Neural progenitor cell (in vitro differentiated cells): ENCODE results near the gene TNIK. TPM values are rescaled to one million over a fixed set of nuclear protein-coding genes. Genes with fewer than 3 reads are reported as not detected.

ENCODE experiments used
- DNase-seq: peaks from one replicate; pipeline ENCODE4 v3.0.0-alpha.2; 2016; ENCODE audit warnings: low spot score
- H2AFZ ChIP-seq: fragments of 200-600 bp; sonication (generic); replicated peaks from 2 replicates; pipeline ENCODE4 v1.6.1; 2016; ENCODE audit warnings: antibody characterized with exemption
- H3F3A ChIP-seq: fragments of 200-600 bp; sonication (generic); 2 replicates; pipeline ENCODE4 v1.6.1; 2016; ENCODE audit warnings: antibody characterized with exemption, low read depth
- H3K27ac ChIP-seq: fragments of 200-600 bp; sonication (generic); 2 replicates; pipeline ENCODE4 v1.5.1; 2016; ENCODE audit warnings: mild to moderate bottlenecking
- H3K27me3 ChIP-seq: fragments of 200-600 bp; sonication (generic); 2 replicates; pipeline ENCODE4 v1.6.1; 2016; ENCODE audit warnings: mild to moderate bottlenecking, moderate library complexity
- H3K36me3 ChIP-seq: fragments of 200-600 bp; sonication (generic); 2 replicates; pipeline ENCODE4 v1.5.1; 2016
- H3K4me1 ChIP-seq: fragments of 200-600 bp; sonication (generic); 2 replicates; pipeline ENCODE4 v1.6.1; 2016; ENCODE audit warnings: mixed run types
- H3K4me2 ChIP-seq: fragments of 200-600 bp; sonication (generic); 2 replicates; pipeline ENCODE4 v1.6.1; 2016
- H3K4me3 ChIP-seq: fragments of 200-600 bp; sonication (generic); 2 replicates; pipeline ENCODE4 v1.5.1; 2016
- H3K79me2 ChIP-seq: fragments of 200-600 bp; sonication (generic); 2 replicates; pipeline ENCODE4 v1.6.1; 2016; ENCODE audit warnings: low read depth
- H3K9ac ChIP-seq: fragments of 200-600 bp; sonication (generic); 2 replicates; pipeline ENCODE4 v1.6.1; 2016
- H3K9me3 ChIP-seq: fragments of 200-600 bp; sonication (generic); 2 replicates; pipeline ENCODE4 v1.5.1; 2016; ENCODE audit warnings: low read depth
- H4K20me1 ChIP-seq: fragments of 200-600 bp; sonication (generic); 2 replicates; pipeline ENCODE4 v1.6.1; 2016; ENCODE audit warnings: low read depth
- H3K27ac Mint-ChIP-seq: 3 replicates; pipeline ENCODE4 v1.8.0; 2021; ENCODE audit warnings: mixed read lengths
- H3K27me3 Mint-ChIP-seq: 2 replicates; pipeline ENCODE4 v1.8.0; 2022; ENCODE audit warnings: low read depth, mild to moderate bottlenecking, inconsistent platforms, moderate library complexity, mixed read lengths; ENCODE audit not compliant: insufficient read depth
- H3K36me3 Mint-ChIP-seq: 3 replicates; pipeline ENCODE4 v1.8.0; 2021; ENCODE audit warnings: mixed read lengths
- H3K4me1 Mint-ChIP-seq: 3 replicates; pipeline ENCODE4 v1.8.0; 2021; ENCODE audit warnings: mixed read lengths
- H3K4me3 Mint-ChIP-seq: 3 replicates; pipeline ENCODE4 v1.8.0; 2021; ENCODE audit warnings: mild to moderate bottlenecking, moderate library complexity, mixed read lengths
- H3K9me3 Mint-ChIP-seq: 3 replicates; pipeline ENCODE4 v1.8.0; 2020; ENCODE audit warnings: mixed read lengths
- EZH2 ChIP-seq: fragments of 200-600 bp; sonication (generic); IDR thresholded peaks from 2 replicates; pipeline ENCODE4 v1.6.1; 2017; ENCODE audit warnings: antibody characterized with exemption, mild to moderate bottlenecking, moderate library complexity
- EZH2phosphoT487 ChIP-seq: fragments of 200-600 bp; sonication (generic); IDR thresholded peaks from 2 replicates; pipeline ENCODE4 v1.6.1; 2017; ENCODE audit warnings: antibody characterized with exemption
- total RNA-seq: library from RNA; depleted of rRNA; stranded (reverse); fragments of >200 nt; gene quantifications from 2 replicates; pipeline ENCODE4 v1.2.3, GENCODE V29; 2015; ENCODE audit warnings: low replicate concordance
- TF ChIP-seq, protein P1 (sequence below): fragments of 200-600 bp; sonication (generic); IDR thresholded peaks from 2 replicates; pipeline ENCODE4 v1.5.1; 2017; ENCODE audit warnings: antibody characterized with exemption, mild to moderate bottlenecking

The TNIK gene
- total RNA-seq, 1 donor from 2014 or later = 3.0 TPM

GRCh38 chr3:171488479-171488878 lies 28.3 kb upstream of the TNIK start:
- TF ChIP-seq EZH2 = no peak
- no peak for TF ChIP-seq EZH2phosphoT487
- TF ChIP-seq, protein P1, sequence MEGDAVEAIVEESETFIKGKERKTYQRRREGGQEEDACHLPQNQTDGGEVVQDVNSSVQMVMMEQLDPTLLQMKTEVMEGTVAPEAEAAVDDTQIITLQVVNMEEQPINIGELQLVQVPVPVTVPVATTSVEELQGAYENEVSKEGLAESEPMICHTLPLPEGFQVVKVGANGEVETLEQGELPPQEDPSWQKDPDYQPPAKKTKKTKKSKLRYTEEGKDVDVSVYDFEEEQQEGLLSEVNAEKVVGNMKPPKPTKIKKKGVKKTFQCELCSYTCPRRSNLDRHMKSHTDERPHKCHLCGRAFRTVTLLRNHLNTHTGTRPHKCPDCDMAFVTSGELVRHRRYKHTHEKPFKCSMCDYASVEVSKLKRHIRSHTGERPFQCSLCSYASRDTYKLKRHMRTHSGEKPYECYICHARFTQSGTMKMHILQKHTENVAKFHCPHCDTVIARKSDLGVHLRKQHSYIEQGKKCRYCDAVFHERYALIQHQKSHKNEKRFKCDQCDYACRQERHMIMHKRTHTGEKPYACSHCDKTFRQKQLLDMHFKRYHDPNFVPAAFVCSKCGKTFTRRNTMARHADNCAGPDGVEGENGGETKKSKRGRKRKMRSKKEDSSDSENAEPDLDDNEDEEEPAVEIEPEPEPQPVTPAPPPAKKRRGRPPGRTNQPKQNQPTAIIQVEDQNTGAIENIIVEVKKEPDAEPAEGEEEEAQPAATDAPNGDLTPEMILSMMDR = no peak
- H2AFZ ChIP-seq = no peak overlapping the region
- Mint-ChIP-seq H3K27ac (no peak overlapping the region), H3K36me3 (no peaks in the 10 kb centered on the region), H3K4me1 (no peaks in the 10 kb centered on the region), H3K4me3 (no peak overlapping the region), H3K9me3 (no peaks in the 10 kb centered on the region), H3K27me3 (no peaks in the 10 kb centered on the region)
- no peak for DNase-seq
- no peaks in the 10 kb centered on the region for H3K4me1 ChIP-seq
- no peak overlapping the region for H3K27ac ChIP-seq
- H3K4me2 ChIP-seq = no peak overlapping the region
- H3K79me2 ChIP-seq = no peaks in the 10 kb centered on the region
- no peaks in the 10 kb centered on the region for H3K36me3 ChIP-seq
- no peaks in the 10 kb centered on the region for H3K27me3 ChIP-seq
- no peaks in the 10 kb centered on the region for H4K20me1 ChIP-seq
- no peaks in the 10 kb centered on the region for H3K9me3 ChIP-seq
- no peak overlapping the region for H3K9ac ChIP-seq
- no peaks in the 10 kb centered on the region for H3F3A ChIP-seq
- no peak overlapping the region for H3K4me3 ChIP-seq

DNA sequence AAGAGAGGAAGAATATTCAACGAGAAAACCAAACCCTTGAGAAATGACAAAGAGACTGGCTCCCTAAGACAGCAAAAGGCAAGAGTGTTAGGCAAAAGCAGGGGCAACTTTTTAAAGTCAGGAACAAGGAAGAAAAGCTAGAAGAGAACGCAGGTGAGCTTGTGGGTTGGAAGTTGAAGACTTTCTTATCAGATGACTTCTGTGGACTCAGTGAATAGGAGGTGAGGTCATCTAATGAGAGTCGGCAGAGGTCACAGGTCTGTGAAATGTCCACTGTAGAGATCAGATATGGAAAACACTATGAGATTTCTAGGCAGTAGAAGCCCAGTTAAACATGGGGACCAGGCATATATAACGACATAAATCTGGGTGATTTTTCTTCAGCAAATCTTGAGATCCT lies 27.2 kb upstream of the TNIK start:
- H3K4me1 Mint-ChIP-seq = no peaks in the 10 kb centered on the region
- no peak overlapping the region for H3K27ac Mint-ChIP-seq

GRCh38 chr3:171485338-171485737 lies 25.1 kb upstream of the TNIK start:
- Mint-ChIP-seq H3K27me3 (no peaks in the 10 kb centered on the region), H3K4me1 (no peaks in the 10 kb centered on the region), H3K9me3 (no peaks in the 10 kb centered on the region), H3K36me3 (no peaks in the 10 kb centered on the region), H3K27ac (no peak overlapping the region), H3K4me3 (no peak overlapping the region)
- DNase-seq = no peak
- TF ChIP-seq, protein P1 = no peak
- no peak for TF ChIP-seq EZH2phosphoT487
- no peak for TF ChIP-seq EZH2
- no peak overlapping the region for H2AFZ ChIP-seq
- H3K4me1 ChIP-seq = no peaks in the 10 kb centered on the region
- H4K20me1 ChIP-seq = no peaks in the 10 kb centered on the region
- no peaks in the 10 kb centered on the region for H3K9me3 ChIP-seq
- H3K79me2 ChIP-seq = no peaks in the 10 kb centered on the region
- H3F3A ChIP-seq = no peaks in the 10 kb centered on the region
- no peak overlapping the region for H3K4me2 ChIP-seq
- H3K27ac ChIP-seq = no peak overlapping the region
- no peak overlapping the region for H3K9ac ChIP-seq
- no peaks in the 10 kb centered on the region for H3K36me3 ChIP-seq
- no peak overlapping the region for H3K4me3 ChIP-seq
- H3K27me3 ChIP-seq = no peaks in the 10 kb centered on the region

More for the DNA sequence above, 27.2 kb upstream of the TNIK start:
- H3K4me3 Mint-ChIP-seq = no peak overlapping the region
- no peaks in the 10 kb centered on the region for H3K36me3 ChIP-seq
- H3K27me3 Mint-ChIP-seq = no peaks in the 10 kb centered on the region
- no peak overlapping the region for H3K4me3 ChIP-seq
- no peaks in the 10 kb centered on the region for H3K9me3 ChIP-seq
- H3K27me3 ChIP-seq = no peaks in the 10 kb centered on the region
- no peak overlapping the region for H3K9ac ChIP-seq
- H3K79me2 ChIP-seq = no peaks in the 10 kb centered on the region
- no peaks in the 10 kb centered on the region for H3F3A ChIP-seq
- no peaks in the 10 kb centered on the region for H3K36me3 Mint-ChIP-seq
- TF ChIP-seq EZH2 = no peak
- TF ChIP-seq EZH2phosphoT487 = no peak
- TF ChIP-seq, protein P1 = no peak
- DNase-seq = no peak
- no peak overlapping the region for H3K4me2 ChIP-seq
- H3K27ac ChIP-seq = no peak overlapping the region
- no peaks in the 10 kb centered on the region for H4K20me1 ChIP-seq
- H3K4me1 ChIP-seq = no peaks in the 10 kb centered on the region
- H3K9me3 Mint-ChIP-seq = no peaks in the 10 kb centered on the region
- no peak overlapping the region for H2AFZ ChIP-seq
